Memory B cell (primary cell): Measurements from ENCODE around the gene SLC5A11.
A peak's percentile ranks its signal among the peaks of the same experiment; 100 is the strongest.
"Not testable (repeated sequence)": the region's sequence is repeated elsewhere in the genome, so short reads cannot be mapped to it uniquely, and the experiment has no call there.

ENCODE experiments used
- ATAC-seq: fragments of 150-1000 bp; cut with Tn5 transposase; 2 replicates; pipeline ENCODE4 v1.10.0; 2021; ENCODE audit warnings: low read depth, mild to moderate bottlenecking, moderate library complexity
- DNase-seq, 2 donors: peaks; one replicate each; pipeline ENCODE4 v3.0.0; 2022; ENCODE audit warnings: low spot score in 2 of 2
- H3K27ac Mint-ChIP-seq: one replicate; pipeline ENCODE4 v1.8.0; 2022; ENCODE audit warnings: mild to moderate bottlenecking, moderate library complexity, mixed read lengths
- H3K27me3 Mint-ChIP-seq: one replicate; pipeline ENCODE4 v1.8.0; 2022; ENCODE audit warnings: mixed read lengths
- H3K36me3 Mint-ChIP-seq: one replicate; pipeline ENCODE4 v1.8.0; 2022; ENCODE audit warnings: mild to moderate bottlenecking, mixed read lengths
- H3K4me1 Mint-ChIP-seq: one replicate; pipeline ENCODE4 v1.8.0; 2022; ENCODE audit warnings: mixed read lengths
- H3K4me3 Mint-ChIP-seq: one replicate; pipeline ENCODE4 v1.8.0; 2022; ENCODE audit warnings: mild to moderate bottlenecking, moderate library complexity, mixed read lengths
- H3K9me3 Mint-ChIP-seq: one replicate; pipeline ENCODE4 v1.8.0; 2022; ENCODE audit warnings: mixed read lengths

The SLC5A11 gene

GRCh38 chr16:24846548-24847357 lies 990 bp downstream of the SLC5A11 start:
- Mint-ChIP-seq H3K4me3 (no peak overlapping the region), H3K9me3 (no peaks in the 10 kb centered on the region), H3K27me3 (peaks cover 4% of the 10 kb centered on the region), H3K27ac (no peak overlapping the region), H3K4me1 (no peaks in the 10 kb centered on the region), H3K36me3 (peaks cover 6% of the 10 kb centered on the region)
- DNase-seq (no peak), ATAC-seq (no peak)

GRCh38 chr16:24847358-24847664 lies 1.5 kb downstream of the SLC5A11 start:
- no peaks in the 10 kb centered on the region for H3K9me3 Mint-ChIP-seq
- H3K4me3 Mint-ChIP-seq = no peak overlapping the region
- no peaks in the 10 kb centered on the region for H3K4me1 Mint-ChIP-seq
- peaks cover 4% of the 10 kb centered on the region for H3K27me3 Mint-ChIP-seq
- ATAC-seq = no peak
- peaks cover 6% of the 10 kb centered on the region for H3K36me3 Mint-ChIP-seq
- no peak for DNase-seq
- H3K27ac Mint-ChIP-seq = no peak overlapping the region

- DNase-seq (no peak), ATAC-seq (no peak)
- H3K4me1 Mint-ChIP-seq = no peaks in the 10 kb centered on the region
- no peaks in the 10 kb centered on the region for H3K9me3 Mint-ChIP-seq
- H3K36me3 Mint-ChIP-seq = peaks cover 6% of the 10 kb centered on the region
- peaks cover 4% of the 10 kb centered on the region for H3K27me3 Mint-ChIP-seq
- H3K4me3 Mint-ChIP-seq = no peak overlapping the region
- H3K27ac Mint-ChIP-seq = no peak overlapping the region
Measured at GRCh38 chr16:24848065-24848464, 2.3 kb downstream of the SLC5A11 start.

GRCh38 chr16:24849641-24850040 lies 3.9 kb downstream of the SLC5A11 start:
- Mint-ChIP-seq H3K27ac (no peak overlapping the region), H3K36me3 (peaks cover 2% of the 10 kb centered on the region)

GRCh38 chr16:24850289-24850938 lies 4.7 kb downstream of the SLC5A11 start:
- no peak overlapping the region for H3K4me3 Mint-ChIP-seq
- no peak overlapping the region for H3K27ac Mint-ChIP-seq

More at GRCh38 chr16:24849641-24850040, 3.9 kb downstream of the SLC5A11 start:
- Mint-ChIP-seq H3K4me3 (no peak overlapping the region), H3K27me3 (peaks cover 6% of the 10 kb centered on the region), H3K4me1 (no peaks in the 10 kb centered on the region), H3K9me3 (no peaks in the 10 kb centered on the region)
- ATAC-seq (no peak), DNase-seq (no peak)

GRCh38 chr16:24851700-24852099 lies 5.9 kb downstream of the SLC5A11 start:
- H3K9me3 Mint-ChIP-seq = no peaks in the 10 kb centered on the region
- no peak overlapping the region for H3K27ac Mint-ChIP-seq
- DNase-seq (no peak), ATAC-seq (no peak)
- H3K27me3 Mint-ChIP-seq = peaks cover 8% of the 10 kb centered on the region
- H3K4me1 Mint-ChIP-seq = no peaks in the 10 kb centered on the region
- H3K4me3 Mint-ChIP-seq = no peak overlapping the region
- H3K36me3 Mint-ChIP-seq = peaks cover 2% of the 10 kb centered on the region

More at GRCh38 chr16:24850289-24850938, 4.7 kb downstream of the SLC5A11 start:
- no peak for DNase-seq
- H3K9me3 Mint-ChIP-seq = no peaks in the 10 kb centered on the region
- peaks cover 8% of the 10 kb centered on the region for H3K27me3 Mint-ChIP-seq
- H3K36me3 Mint-ChIP-seq = peaks cover 2% of the 10 kb centered on the region
- no peak for ATAC-seq
- H3K4me1 Mint-ChIP-seq = no peaks in the 10 kb centered on the region

- no peaks in the 10 kb centered on the region for H3K4me1 Mint-ChIP-seq
- H3K27ac Mint-ChIP-seq = no peak overlapping the region
- DNase-seq (no peak), ATAC-seq (no peak)
- H3K4me3 Mint-ChIP-seq = no peak overlapping the region
- H3K36me3 Mint-ChIP-seq = no peaks in the 10 kb centered on the region
- H3K27me3 Mint-ChIP-seq = peaks cover 6% of the 10 kb centered on the region
- no peaks in the 10 kb centered on the region for H3K9me3 Mint-ChIP-seq
Measured at GRCh38 chr16:24852281-24852721, 6.5 kb downstream of the SLC5A11 start.

GRCh38 chr16:24853169-24853824 lies 7.5 kb downstream of the SLC5A11 start:
- DNase-seq = no peak
- Mint-ChIP-seq H3K4me1 (no peaks in the 10 kb centered on the region), H3K9me3 (no peaks in the 10 kb centered on the region), H3K36me3 (no peaks in the 10 kb centered on the region), H3K27ac (no peak overlapping the region), H3K4me3 (no peak overlapping the region), H3K27me3 (peaks cover 6% of the 10 kb centered on the region)
- no peak for ATAC-seq

GRCh38 chr16:24853830-24854229 lies 8.1 kb downstream of the SLC5A11 start:
- Mint-ChIP-seq H3K36me3 (no peaks in the 10 kb centered on the region), H3K27me3 (peaks cover 5% of the 10 kb centered on the region), H3K4me3 (no peak overlapping the region), H3K4me1 (no peaks in the 10 kb centered on the region), H3K27ac (no peak overlapping the region), H3K9me3 (no peaks in the 10 kb centered on the region)
- DNase-seq (no peak), ATAC-seq (no peak)

- H3K27ac Mint-ChIP-seq = no peak overlapping the region
- no peaks in the 10 kb centered on the region for H3K36me3 Mint-ChIP-seq
- no peak overlapping the region for H3K4me3 Mint-ChIP-seq
- ATAC-seq (no peak), DNase-seq (no peak)
- peaks cover 5% of the 10 kb centered on the region for H3K27me3 Mint-ChIP-seq
- no peaks in the 10 kb centered on the region for H3K4me1 Mint-ChIP-seq
- H3K9me3 Mint-ChIP-seq = no peaks in the 10 kb centered on the region
Measured at GRCh38 chr16:24854607-24855171, 8.9 kb downstream of the SLC5A11 start.

GRCh38 chr16:24855678-24856077 lies 9.9 kb downstream of the SLC5A11 start:
- ATAC-seq = no peak
- no peaks in the 10 kb centered on the region for H3K9me3 Mint-ChIP-seq
- no peak overlapping the region for H3K4me3 Mint-ChIP-seq
- H3K36me3 Mint-ChIP-seq = no peaks in the 10 kb centered on the region
- peaks cover 5% of the 10 kb centered on the region for H3K27me3 Mint-ChIP-seq
- no peaks in the 10 kb centered on the region for H3K4me1 Mint-ChIP-seq
- DNase-seq = no peak
- no peak overlapping the region for H3K27ac Mint-ChIP-seq

- not testable (repeated sequence) for H3K36me3 Mint-ChIP-seq, H3K4me3 Mint-ChIP-seq, H3K27me3 Mint-ChIP-seq, H3K9me3 Mint-ChIP-seq, H3K4me1 Mint-ChIP-seq, H3K27ac Mint-ChIP-seq, DNase-seq, ATAC-seq
Measured at GRCh38 chr16:24856871-24857270, 11.1 kb downstream of the SLC5A11 start.

GRCh38 chr16:24858219-24859041 lies 12.7 kb downstream of the SLC5A11 start:
- no peak overlapping the region for H3K27ac Mint-ChIP-seq
- H3K36me3 Mint-ChIP-seq = peaks cover 4% of the 10 kb centered on the region
- H3K4me3 Mint-ChIP-seq = no peak overlapping the region
- H3K4me1 Mint-ChIP-seq = no peaks in the 10 kb centered on the region
- no peaks in the 10 kb centered on the region for H3K9me3 Mint-ChIP-seq
- peaks cover 6% of the 10 kb centered on the region for H3K27me3 Mint-ChIP-seq
- peak; percentile 12 to 30 for DNase-seq
- no peak for ATAC-seq
